Prostate gland (tissue), 2 donors: ENCODE results near the gene HIGD1B. TPM values are rescaled to one million over a fixed set of nuclear protein-coding genes. Genes with fewer than 3 reads are reported as not detected.

Experiments used
- DNase-seq: peaks from one replicate; pipeline ENCODE4 v3.0.0-alpha.2; 2019; ENCODE audit warnings: low spot score
- H3K27ac ChIP-seq, 2 donors: fragments of 200-600 bp; sonication (generic); 2 replicates each; pipeline ENCODE4 v1.5.1; 2017 to 2019
- H3K27me3 ChIP-seq: fragments of 200-600 bp; sonication (generic); replicated peaks from 2 replicates; pipeline ENCODE4 v1.5.1; 2019; ENCODE audit not compliant: insufficient read depth
- H3K36me3 ChIP-seq, 2 donors: fragments of 200-600 bp; sonication (generic); 1 replicate in 1 of 2; 2 replicates in 1 of 2; pipeline versions ENCODE4 v1.5.1 to v1.8.1; 2017 to 2019
- H3K4me1 ChIP-seq: fragments of 200-600 bp; sonication (generic); replicated peaks from 2 replicates; pipeline ENCODE4 v1.5.1; 2019
- H3K4me3 ChIP-seq, 2 donors: fragments of 200-600 bp; sonication (generic); 2 replicates each; pipeline ENCODE4 v1.5.1; 2017 to 2019
- H3K9me3 ChIP-seq: fragments of 200-600 bp; sonication (generic); 2 replicates; pipeline ENCODE4 v1.5.1; 2017
- POLR2A ChIP-seq: fragments of 450-650 bp; IDR thresholded peaks from one replicate; pipeline ENCODE4 v1.6.1; 2016; ENCODE audit warnings: antibody characterized with exemption, mild to moderate bottlenecking
- POLR2AphosphoS5 ChIP-seq: sonication (generic); formaldehyde crosslinking; IDR thresholded peaks from one replicate; pipeline ENCODE4 v1.6.1; 2017; ENCODE audit warnings: antibody characterized with exemption
- WGBS: methylation state at CpG from one replicate; pipeline ENCODE4 v1.1.5; 2018; 5-methylcytosine and 5-hydroxymethylcytosine counted together
- intact Hi-C: fragments of 100-400 bp; cut with DNase I; formaldehyde crosslinking; loops from one replicate; pipeline ENCODE4 v1.14.2; 2022
- total RNA-seq, 2 donors: library from RNA; depleted of rRNA; stranded (reverse); fragments of >200 nt; gene quantifications; one replicate each; pipeline ENCODE4 v1.1.0, GENCODE V29; 2016
- TF ChIP-seq, protein P1 (sequence below), 4 experiments: fragments of 200-600 bp in 2 of 4; fragments of 450-650 bp in 2 of 4; sonication (generic) in 2 of 4; IDR thresholded peaks; 1 replicate in 3 of 4; 2 replicates in 1 of 4; pipeline ENCODE4 v1.5.1; 2016 to 2019; ENCODE audit warnings: antibody characterized with exemption in 4 of 4, mild to moderate bottlenecking in 2 of 4, moderate library complexity in 2 of 4

The HIGD1B gene
- total RNA-seq, 2 donors from 2014 or later = not detected

DNA sequence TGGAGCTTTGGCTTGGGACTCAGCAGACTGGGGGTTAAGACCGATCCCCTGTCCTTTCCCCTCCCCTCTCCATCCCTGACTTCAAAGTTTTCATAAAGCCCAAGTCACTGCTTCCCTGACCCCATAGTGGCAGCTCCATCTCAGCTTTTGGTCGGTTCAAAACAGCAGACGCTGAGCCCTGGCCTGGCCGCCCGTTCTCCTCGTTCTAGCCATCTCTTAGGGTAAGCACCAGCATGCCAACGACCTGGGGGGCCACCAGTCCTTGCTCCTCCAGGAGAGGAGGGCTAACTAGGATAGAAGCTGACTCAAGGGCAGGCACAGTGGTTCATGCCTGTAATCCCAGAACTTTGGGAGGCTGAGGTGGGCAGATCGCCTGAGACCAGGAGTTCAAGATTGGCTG lies 1.5 kb upstream of the HIGD1B start:
- Histone ChIP-seq H3K27ac (no peak overlapping the region), H3K4me1 (no peaks in the 10 kb centered on the region), H3K9me3 (no peaks in the 10 kb centered on the region), H3K27me3 (no peaks in the 10 kb centered on the region), H3K4me3 (no peak overlapping the region), H3K36me3 (peaks cover 0 to 7% of the 10 kb centered on the region in 2 donors)
- intact Hi-C loops = no loop called here
- DNase-seq = no peak
- WGBS = 80% methylated on average over 8 of the region's 8 CpGs
- TF ChIP-seq POLR2AphosphoS5 = no peak
- no peak for TF ChIP-seq POLR2A
- TF ChIP-seq, protein P1, sequence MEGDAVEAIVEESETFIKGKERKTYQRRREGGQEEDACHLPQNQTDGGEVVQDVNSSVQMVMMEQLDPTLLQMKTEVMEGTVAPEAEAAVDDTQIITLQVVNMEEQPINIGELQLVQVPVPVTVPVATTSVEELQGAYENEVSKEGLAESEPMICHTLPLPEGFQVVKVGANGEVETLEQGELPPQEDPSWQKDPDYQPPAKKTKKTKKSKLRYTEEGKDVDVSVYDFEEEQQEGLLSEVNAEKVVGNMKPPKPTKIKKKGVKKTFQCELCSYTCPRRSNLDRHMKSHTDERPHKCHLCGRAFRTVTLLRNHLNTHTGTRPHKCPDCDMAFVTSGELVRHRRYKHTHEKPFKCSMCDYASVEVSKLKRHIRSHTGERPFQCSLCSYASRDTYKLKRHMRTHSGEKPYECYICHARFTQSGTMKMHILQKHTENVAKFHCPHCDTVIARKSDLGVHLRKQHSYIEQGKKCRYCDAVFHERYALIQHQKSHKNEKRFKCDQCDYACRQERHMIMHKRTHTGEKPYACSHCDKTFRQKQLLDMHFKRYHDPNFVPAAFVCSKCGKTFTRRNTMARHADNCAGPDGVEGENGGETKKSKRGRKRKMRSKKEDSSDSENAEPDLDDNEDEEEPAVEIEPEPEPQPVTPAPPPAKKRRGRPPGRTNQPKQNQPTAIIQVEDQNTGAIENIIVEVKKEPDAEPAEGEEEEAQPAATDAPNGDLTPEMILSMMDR (IDR thresholded peaks at IDR 0.05) = no peak

DNA sequence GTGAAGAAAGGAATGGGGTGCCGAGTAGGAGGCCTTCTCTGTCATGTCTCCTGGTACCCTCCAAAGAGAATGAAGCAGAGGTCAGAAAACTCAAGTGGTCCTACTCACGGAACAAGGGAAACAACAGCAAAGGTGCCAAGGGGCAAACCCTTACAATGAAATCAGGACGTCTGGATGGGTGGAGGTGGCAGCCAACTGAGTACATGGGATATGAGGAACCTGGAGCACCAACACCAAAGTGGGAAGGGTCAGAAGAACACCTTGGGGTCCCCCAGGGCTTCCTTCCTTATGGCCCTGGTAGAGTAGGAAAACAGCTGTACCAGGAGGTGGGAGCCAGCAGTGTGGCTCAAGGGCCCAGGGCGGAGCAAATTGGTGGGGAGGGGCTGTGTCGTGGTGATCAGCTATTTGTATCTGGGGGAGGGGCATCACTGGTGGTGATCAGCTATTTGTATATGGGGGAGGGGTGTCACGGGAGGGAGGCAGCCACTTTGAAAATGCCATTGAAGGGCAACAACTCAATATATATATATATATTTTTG lies 643 bp downstream of the HIGD1B start:
- no peak for DNase-seq
- H3K4me3 ChIP-seq = no peak overlapping the region
- no peaks in the 10 kb centered on the region for H3K27me3 ChIP-seq
- WGBS = 66% methylated on average over 6 of the region's 6 CpGs
- peaks cover under 1 to 25% of the 10 kb centered on the region in 2 donors for H3K36me3 ChIP-seq
- no peaks in the 10 kb centered on the region for H3K4me1 ChIP-seq
- TF ChIP-seq POLR2AphosphoS5 = no peak
- TF ChIP-seq, protein P1 (IDR thresholded peaks at IDR 0.05) = no peak
- TF ChIP-seq POLR2A = no peak
- no peak overlapping the region for H3K27ac ChIP-seq
- no peaks in the 10 kb centered on the region for H3K9me3 ChIP-seq
- intact Hi-C loops = no loop called here

DNA sequence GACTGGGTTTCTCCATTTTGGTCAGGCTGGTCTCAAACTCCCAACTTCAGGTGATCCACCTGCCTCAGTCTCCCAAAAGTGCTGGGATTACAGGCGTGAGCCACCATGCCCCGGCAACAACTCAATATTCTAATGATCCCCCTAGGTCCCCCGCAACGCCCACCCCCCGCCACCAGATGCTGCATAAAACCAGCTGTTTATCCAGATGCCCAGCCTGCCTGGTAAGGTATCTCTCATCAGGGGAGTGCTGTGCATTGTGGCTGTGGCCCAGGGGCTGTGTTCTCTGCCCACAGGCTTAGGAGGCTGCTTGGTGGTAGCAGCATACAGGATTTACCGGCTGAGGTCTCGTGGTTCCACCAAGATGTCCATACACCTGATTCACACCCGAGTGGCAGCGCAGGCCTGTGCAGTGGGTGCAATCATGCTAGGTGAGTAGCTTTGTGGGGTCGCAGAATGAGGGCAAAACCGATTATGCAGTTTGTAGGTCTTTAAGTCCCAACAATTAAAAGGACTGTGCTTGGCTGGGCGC lies 1.3 kb downstream of the HIGD1B start:
- no peaks in the 10 kb centered on the region for H3K9me3 ChIP-seq
- no peak overlapping the region for H3K4me3 ChIP-seq
- no peak for TF ChIP-seq POLR2AphosphoS5
- TF ChIP-seq POLR2A = no peak
- TF ChIP-seq, protein P1 (IDR thresholded peaks at IDR 0.05) = no peak
- no peak for DNase-seq
- H3K36me3 ChIP-seq = peaks cover 7 to 28% of the 10 kb centered on the region in 2 donors
- H3K27ac ChIP-seq = no peak overlapping the region
- 90% methylated on average over 12 of the region's 12 CpGs for WGBS
- H3K27me3 ChIP-seq = no peaks in the 10 kb centered on the region
- intact Hi-C loops = no loop called here
- no peaks in the 10 kb centered on the region for H3K4me1 ChIP-seq

DNA sequence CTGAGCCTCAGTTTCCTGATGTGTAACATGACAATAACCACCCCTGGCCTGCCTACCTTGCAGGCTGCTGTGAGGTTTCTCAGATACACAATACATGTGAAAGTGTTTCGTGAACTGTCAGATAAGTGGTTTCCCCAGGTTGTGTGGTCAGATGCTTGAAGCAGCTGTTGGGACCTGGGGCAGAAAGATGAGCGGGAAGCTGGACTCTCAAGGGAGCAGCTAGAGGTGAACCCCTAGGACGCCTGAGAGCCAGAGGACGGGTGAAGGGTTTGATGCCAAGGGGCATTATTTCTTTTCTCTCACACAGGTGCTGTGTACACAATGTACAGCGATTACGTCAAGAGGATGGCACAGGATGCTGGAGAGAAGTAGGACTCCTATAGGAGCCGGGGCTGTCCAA lies 2.3 kb downstream of the HIGD1B start:
- intact Hi-C loops = no loop called here
- WGBS = 84% methylated on average over 7 of the region's 7 CpGs
- Histone ChIP-seq H3K27me3 (no peaks in the 10 kb centered on the region), H3K36me3 (peaks cover 12 to 34% of the 10 kb centered on the region in 2 donors), H3K4me1 (no peaks in the 10 kb centered on the region), H3K9me3 (no peaks in the 10 kb centered on the region), H3K4me3 (no peak overlapping the region), H3K27ac (no peak overlapping the region)
- TF ChIP-seq POLR2A = no peak
- no peak for TF ChIP-seq POLR2AphosphoS5
- TF ChIP-seq, protein P1 (IDR thresholded peaks at IDR 0.05) = no peak
- no peak for DNase-seq

DNA sequence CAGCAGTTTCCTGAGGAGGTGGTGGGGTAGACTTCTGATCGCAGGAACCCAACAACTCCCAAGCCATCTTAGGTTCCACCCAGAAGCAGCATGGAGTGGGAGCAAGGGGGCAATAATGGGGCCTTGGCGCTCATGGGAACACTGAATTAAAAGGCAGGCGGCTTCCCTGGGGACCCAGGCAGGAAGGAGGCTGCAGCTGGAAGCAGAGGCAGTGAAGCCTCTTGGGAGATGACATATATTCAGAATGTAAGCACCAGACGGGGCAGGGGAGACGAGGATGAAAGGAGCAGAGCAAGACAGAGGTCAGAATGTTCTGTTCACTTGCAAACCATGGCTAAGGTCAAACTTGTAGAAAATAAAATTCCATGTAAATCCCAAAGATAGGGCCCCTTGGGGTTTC lies 2.9 kb downstream of the HIGD1B start:
- Histone ChIP-seq H3K27ac (no peak overlapping the region), H3K36me3 (peaks cover 13 to 34% of the 10 kb centered on the region in 2 donors), H3K27me3 (no peaks in the 10 kb centered on the region), H3K4me3 (no peak overlapping the region), H3K4me1 (no peaks in the 10 kb centered on the region), H3K9me3 (no peaks in the 10 kb centered on the region)
- WGBS = 76% methylated on average over 5 of the region's 5 CpGs
- intact Hi-C loops = no loop called here
- TF ChIP-seq POLR2A (no peak), POLR2AphosphoS5 (no peak)
- TF ChIP-seq, protein P1 (IDR thresholded peaks at IDR 0.05) = no peak
- no peak for DNase-seq
